ENCODE results near the gene PRR13.

Gene PRR13

DNA sequence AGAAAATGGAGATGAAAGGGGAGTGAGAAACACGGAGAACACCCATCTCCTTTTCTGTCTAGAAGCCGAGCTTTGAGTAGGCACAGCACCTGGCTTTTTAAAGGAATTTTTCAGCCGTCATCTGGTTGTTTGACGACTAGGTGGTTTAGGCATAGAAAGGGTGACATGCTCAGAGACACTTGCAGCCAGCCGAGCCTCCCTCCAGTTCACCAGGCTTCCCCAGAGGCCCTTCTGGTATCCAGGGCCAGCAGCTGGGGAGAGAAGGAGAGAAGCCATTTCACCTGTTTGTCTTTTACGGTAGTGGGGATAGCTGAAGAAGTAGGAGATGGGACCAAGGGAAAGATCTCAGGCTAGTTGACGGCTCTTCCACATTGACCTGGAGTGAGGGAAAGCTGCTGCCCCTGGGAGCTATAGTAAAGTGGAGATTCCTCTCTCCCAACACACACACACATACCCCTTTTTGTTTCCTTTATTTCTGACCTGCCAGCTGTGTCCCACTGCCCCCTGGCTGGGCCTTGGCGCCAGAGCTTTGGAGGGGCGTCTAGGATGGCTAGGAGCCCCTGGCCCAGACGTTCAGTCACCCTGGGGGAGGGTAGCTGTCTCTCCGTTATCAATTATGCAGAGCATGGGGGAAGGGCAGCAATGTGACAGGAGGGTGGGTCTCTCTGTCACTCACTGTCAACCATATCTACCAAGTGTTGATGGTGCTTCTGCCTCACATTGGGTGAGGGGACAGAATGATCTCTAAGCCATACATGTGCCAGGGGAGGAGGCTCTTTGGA, 52.3 kb downstream of the PRR13 start:
- DNase-seq (ENCODE audit: low read depth), result no peak
